Upper lobe of right lung (tissue), 1 donor: ENCODE data around the gene ZBTB43. TPM values are rescaled to one million over a fixed set of nuclear protein-coding genes. Genes with fewer than 3 reads are reported as not detected.

Experiments
- ATAC-seq: fragments of 200-7000 bp; cut with Tn5 transposase; one replicate; pipeline ENCODE4 v1.9.1; 2020; ENCODE audit warnings: mild to moderate bottlenecking, moderate library complexity
- DNase-seq: peaks from one replicate; pipeline ENCODE4 v3.0.0-alpha.2; 2020
- H3K27ac ChIP-seq: fragments of 200-600 bp; one replicate; pipeline ENCODE4 v1.8.0; 2022
- H3K27me3 ChIP-seq: fragments of 200-600 bp; one replicate; pipeline ENCODE4 v1.8.0; 2022; ENCODE audit warnings: mild to moderate bottlenecking
- H3K36me3 ChIP-seq: fragments of 200-600 bp; one replicate; pipeline ENCODE4 v1.8.0; 2022
- H3K4me1 ChIP-seq: fragments of 200-600 bp; one replicate; pipeline ENCODE4 v1.8.0; 2022
- H3K4me3 ChIP-seq: fragments of 200-600 bp; one replicate; pipeline ENCODE4 v1.8.0; 2022; ENCODE audit warnings: mild to moderate bottlenecking
- H3K9me3 ChIP-seq: fragments of 200-600 bp; one replicate; pipeline ENCODE4 v1.8.0; 2022
- intact Hi-C: fragments of 100-400 bp; cut with DNase I; formaldehyde crosslinking; loops from one replicate; pipeline ENCODE4 v1.11.0; 2022
- total RNA-seq: library from RNA; stranded (reverse); fragmentation: NEBNext Ultra II Directional; extraction: Animal tissue kit (Norgen Biotek cat#: 25700); gene quantifications from one replicate; pipeline ENCODE4 v1.2.1, GENCODE V29; 2021
- TF ChIP-seq, protein P1 (sequence below): fragments of 200-600 bp; IDR thresholded peaks from one replicate; pipeline ENCODE4 v1.8.0; 2022; ENCODE audit warnings: antibody characterized with exemption
- donor health status: DM: no; HTN: yes; CAD: no; lungs with severe emphysema.

Gene ZBTB43
- total RNA-seq, 1 donor from 2014 or later: 24.9 TPM

- no peaks in the 10 kb centered on the region for H3K9me3 ChIP-seq
- DNase-seq (no peak), ATAC-seq (no peak)
- intact Hi-C loops: no loop called here
- H3K4me1 ChIP-seq: no peaks in the 10 kb centered on the region
- H3K4me3 ChIP-seq: no peak overlapping the region
- TF ChIP-seq, protein P1, sequence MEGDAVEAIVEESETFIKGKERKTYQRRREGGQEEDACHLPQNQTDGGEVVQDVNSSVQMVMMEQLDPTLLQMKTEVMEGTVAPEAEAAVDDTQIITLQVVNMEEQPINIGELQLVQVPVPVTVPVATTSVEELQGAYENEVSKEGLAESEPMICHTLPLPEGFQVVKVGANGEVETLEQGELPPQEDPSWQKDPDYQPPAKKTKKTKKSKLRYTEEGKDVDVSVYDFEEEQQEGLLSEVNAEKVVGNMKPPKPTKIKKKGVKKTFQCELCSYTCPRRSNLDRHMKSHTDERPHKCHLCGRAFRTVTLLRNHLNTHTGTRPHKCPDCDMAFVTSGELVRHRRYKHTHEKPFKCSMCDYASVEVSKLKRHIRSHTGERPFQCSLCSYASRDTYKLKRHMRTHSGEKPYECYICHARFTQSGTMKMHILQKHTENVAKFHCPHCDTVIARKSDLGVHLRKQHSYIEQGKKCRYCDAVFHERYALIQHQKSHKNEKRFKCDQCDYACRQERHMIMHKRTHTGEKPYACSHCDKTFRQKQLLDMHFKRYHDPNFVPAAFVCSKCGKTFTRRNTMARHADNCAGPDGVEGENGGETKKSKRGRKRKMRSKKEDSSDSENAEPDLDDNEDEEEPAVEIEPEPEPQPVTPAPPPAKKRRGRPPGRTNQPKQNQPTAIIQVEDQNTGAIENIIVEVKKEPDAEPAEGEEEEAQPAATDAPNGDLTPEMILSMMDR: no peak
- H3K27ac ChIP-seq: no peak overlapping the region
- no peaks in the 10 kb centered on the region for H3K27me3 ChIP-seq
- peaks cover 11% of the 10 kb centered on the region for H3K36me3 ChIP-seq
Measured at GRCh38 chr9:126842220-126842842, 37.5 kb downstream of the ZBTB43 start.

DNA sequence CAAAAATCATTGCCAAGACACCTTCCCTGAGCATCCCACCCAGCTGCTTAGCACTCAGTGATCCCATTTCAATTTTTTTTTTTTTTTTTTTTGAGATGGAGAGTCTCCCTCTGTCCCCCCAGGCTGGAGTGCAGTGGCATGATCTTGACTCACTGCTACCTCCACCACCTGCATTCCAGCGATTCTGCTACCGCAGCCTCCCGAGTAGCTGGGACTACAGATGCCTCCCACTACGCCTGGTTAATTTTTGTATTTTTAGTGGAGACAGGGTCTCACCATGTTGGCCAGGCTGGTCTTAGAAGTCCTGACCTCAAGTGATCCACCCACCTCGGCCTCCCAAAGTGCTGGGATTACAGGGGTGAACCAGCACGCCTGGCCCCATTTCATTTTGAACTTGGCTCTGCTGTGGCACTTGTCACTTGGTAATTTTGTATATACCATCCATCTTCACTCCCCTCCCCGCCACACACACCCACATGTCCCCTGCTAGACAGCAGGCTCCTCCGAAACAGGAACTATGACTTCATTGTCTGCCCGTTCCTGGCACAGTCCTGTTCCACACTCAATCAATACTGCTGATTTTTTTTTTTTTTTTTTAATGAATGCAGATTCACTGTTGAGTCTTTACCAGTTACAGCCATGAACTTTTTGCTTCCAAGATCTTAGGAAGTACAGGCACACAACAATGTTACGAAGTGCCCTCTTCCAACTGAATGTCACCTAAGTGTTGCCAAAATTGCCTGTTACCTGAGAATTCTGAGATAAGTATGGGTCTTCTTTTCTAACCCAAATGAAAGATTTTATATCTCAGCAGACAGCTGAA, 38.3 kb downstream of the ZBTB43 start:
- Histone ChIP-seq H3K27me3 (no peaks in the 10 kb centered on the region), H3K27ac (no peak overlapping the region), H3K4me1 (no peaks in the 10 kb centered on the region), H3K4me3 (no peak overlapping the region), H3K9me3 (no peaks in the 10 kb centered on the region), H3K36me3 (peaks cover 9% of the 10 kb centered on the region)
- ATAC-seq (peak; percentile 75), DNase-seq (no peak)
- intact Hi-C loops: no loop called here
- TF ChIP-seq, protein P1: no peak

- DNase-seq (no peak), ATAC-seq (no peak)
- H3K36me3 ChIP-seq: peaks cover under 1% of the 10 kb centered on the region
- intact Hi-C loops: no loop called here
- no peaks in the 10 kb centered on the region for H3K4me1 ChIP-seq
- TF ChIP-seq, protein P1: no peak
- H3K27ac ChIP-seq: no peak overlapping the region
- H3K4me3 ChIP-seq: no peak overlapping the region
- H3K27me3 ChIP-seq: no peaks in the 10 kb centered on the region
- H3K9me3 ChIP-seq: no peaks in the 10 kb centered on the region
Measured at GRCh38 chr9:126844085-126844484, 39.2 kb downstream of the ZBTB43 start.

- H3K27ac ChIP-seq: no peak overlapping the region
- H3K36me3 ChIP-seq: no peaks in the 10 kb centered on the region
- H3K9me3 ChIP-seq: no peaks in the 10 kb centered on the region
- H3K4me3 ChIP-seq: no peak overlapping the region
- TF ChIP-seq, protein P1: no peak
- DNase-seq: no peak
- no peaks in the 10 kb centered on the region for H3K4me1 ChIP-seq
- intact Hi-C loops: no loop called here
- ATAC-seq: no peak
- H3K27me3 ChIP-seq: peaks cover 5% of the 10 kb centered on the region
Measured at GRCh38 chr9:126847051-126847450, 42.2 kb downstream of the ZBTB43 start.

- intact Hi-C loops: no loop called here
- ATAC-seq: no peak
- TF ChIP-seq, protein P1: no peak
Measured at GRCh38 chr9:126849591-126850225, 44.9 kb downstream of the ZBTB43 start.

More at GRCh38 chr9:126849591-126850225, 44.9 kb downstream of the ZBTB43 start:
- Histone ChIP-seq H3K4me1 (no peaks in the 10 kb centered on the region), H3K27me3 (peaks cover 5% of the 10 kb centered on the region), H3K36me3 (no peaks in the 10 kb centered on the region), H3K9me3 (no peaks in the 10 kb centered on the region), H3K4me3 (no peak overlapping the region), H3K27ac (no peak overlapping the region)
- DNase-seq: no peak
